ENCODE results near the gene CGB2.
"Not testable (repeated sequence)": the region's sequence is repeated elsewhere in the genome, so short reads cannot be mapped to it uniquely, and the experiment has no call there.

The CGB2 gene

GRCh38 chr19:49009828-49010227, 21.9 kb upstream of the CGB2 start:
- Histone ChIP-seq H3K36me3 (ENCODE audit: control insufficient read depth, insufficient read depth, low read length) (peaks cover 70% of the 10 kb centered on the region), H3K4me3 (ENCODE audit: extremely low read depth, insufficient read depth, low read length, poor library complexity, severe bottlenecking) (no peak overlapping the region), H3K27ac (ENCODE audit: low read depth, low read length, severe bottlenecking) (no peak overlapping the region), H3K9me3 (ENCODE audit: control insufficient read depth, low read length) (no peaks in the 10 kb centered on the region), H3K4me1 (ENCODE audit: control insufficient read depth, insufficient read depth, low read length, poor library complexity, severe bottlenecking) (no peaks in the 10 kb centered on the region)
- WGBS, 2 experiments (ENCODE audit: insufficient coverage in 2 of 2), result 97 to 100% methylated on average over 15 to 18 of the region's 18 CpGs

GRCh38 chr19:49010453-49010852, 21.2 kb upstream of the CGB2 start:
- Histone ChIP-seq H3K9me3 (ENCODE audit: control insufficient read depth, low read length) (no peaks in the 10 kb centered on the region), H3K4me1 (ENCODE audit: control insufficient read depth, insufficient read depth, low read length, poor library complexity, severe bottlenecking) (no peaks in the 10 kb centered on the region), H3K27ac (ENCODE audit: low read depth, low read length, severe bottlenecking) (no peak overlapping the region), H3K4me3 (ENCODE audit: extremely low read depth, insufficient read depth, low read length, poor library complexity, severe bottlenecking) (no peak overlapping the region), H3K36me3 (ENCODE audit: control insufficient read depth, insufficient read depth, low read length) (peaks cover 70% of the 10 kb centered on the region)
- 91 to 95% methylated on average over 17 to 18 of the region's 18 CpGs for WGBS, 2 experiments (ENCODE audit: insufficient coverage in 2 of 2)

GRCh38 chr19:49011194-49011593, 20.5 kb upstream of the CGB2 start:
- 87 to 89% methylated on average over 12 to 17 of the region's 17 CpGs for WGBS, 2 experiments (ENCODE audit: insufficient coverage in 2 of 2)
- H3K9me3 ChIP-seq (ENCODE audit: control insufficient read depth, low read length), result no peaks in the 10 kb centered on the region
- H3K27ac ChIP-seq (ENCODE audit: low read depth, low read length, severe bottlenecking), result no peak overlapping the region
- H3K4me3 ChIP-seq (ENCODE audit: extremely low read depth, insufficient read depth, low read length, poor library complexity, severe bottlenecking), result no peak overlapping the region
- no peaks in the 10 kb centered on the region for H3K4me1 ChIP-seq (ENCODE audit: control insufficient read depth, insufficient read depth, low read length, poor library complexity, severe bottlenecking)
- peaks cover 69% of the 10 kb centered on the region for H3K36me3 ChIP-seq (ENCODE audit: control insufficient read depth, insufficient read depth, low read length)

- Histone ChIP-seq H3K27ac (ENCODE audit: low read depth, low read length, severe bottlenecking) (no peak overlapping the region), H3K9me3 (ENCODE audit: control insufficient read depth, low read length) (no peaks in the 10 kb centered on the region), H3K4me3 (ENCODE audit: extremely low read depth, insufficient read depth, low read length, poor library complexity, severe bottlenecking) (no peak overlapping the region), H3K36me3 (ENCODE audit: control insufficient read depth, insufficient read depth, low read length) (peaks cover 55% of the 10 kb centered on the region), H3K4me1 (ENCODE audit: control insufficient read depth, insufficient read depth, low read length, poor library complexity, severe bottlenecking) (no peaks in the 10 kb centered on the region)
- WGBS, 2 experiments (ENCODE audit: insufficient coverage in 2 of 2), result 95 to 96% methylated on average over 29 to 30 of the region's 32 CpGs
Measured at GRCh38 chr19:49014123-49014869, 17.4 kb upstream of the CGB2 start.

GRCh38 chr19:49014870-49015255, 16.8 kb upstream of the CGB2 start:
- WGBS, 2 experiments (ENCODE audit: insufficient coverage in 2 of 2), result 92 to 95% methylated on average over 17 to 18 of the region's 18 CpGs
- Histone ChIP-seq H3K4me3 (ENCODE audit: extremely low read depth, insufficient read depth, low read length, poor library complexity, severe bottlenecking) (no peak overlapping the region), H3K36me3 (ENCODE audit: control insufficient read depth, insufficient read depth, low read length) (peaks cover 51% of the 10 kb centered on the region), H3K9me3 (ENCODE audit: control insufficient read depth, low read length) (no peaks in the 10 kb centered on the region), H3K27ac (ENCODE audit: low read depth, low read length, severe bottlenecking) (no peak overlapping the region), H3K4me1 (ENCODE audit: control insufficient read depth, insufficient read depth, low read length, poor library complexity, severe bottlenecking) (no peaks in the 10 kb centered on the region)

- no peak overlapping the region for H3K27ac ChIP-seq (ENCODE audit: low read depth, low read length, severe bottlenecking)
- WGBS, 2 experiments (ENCODE audit: insufficient coverage in 2 of 2), result 95 to 98% methylated on average over 16 to 17 of the region's 29 CpGs
- peaks cover 3% of the 10 kb centered on the region for H3K4me1 ChIP-seq (ENCODE audit: control insufficient read depth, insufficient read depth, low read length, poor library complexity, severe bottlenecking)
- no peaks in the 10 kb centered on the region for H3K9me3 ChIP-seq (ENCODE audit: control insufficient read depth, low read length)
- peaks cover 37% of the 10 kb centered on the region for H3K36me3 ChIP-seq (ENCODE audit: control insufficient read depth, insufficient read depth, low read length)
- no peak overlapping the region for H3K4me3 ChIP-seq (ENCODE audit: extremely low read depth, insufficient read depth, low read length, poor library complexity, severe bottlenecking)
Measured at GRCh38 chr19:49016067-49016839, 15.4 kb upstream of the CGB2 start.

GRCh38 chr19:49017041-49017665, 14.5 kb upstream of the CGB2 start, which contains the start of gene LHB:
Gene LHB (minus strand): TSS chr19:49017091. CDS start chr19:49017081, 10 bp downstream.
- Histone ChIP-seq H3K4me1 (ENCODE audit: control insufficient read depth, insufficient read depth, low read length, poor library complexity, severe bottlenecking) (peaks cover 5% of the 10 kb centered on the region), H3K36me3 (ENCODE audit: control insufficient read depth, insufficient read depth, low read length) (peaks cover 32% of the 10 kb centered on the region), H3K27ac (ENCODE audit: low read depth, low read length, severe bottlenecking) (no peak within 1 kb of the TSS), H3K9me3 (ENCODE audit: control insufficient read depth, low read length) (no peaks in the 10 kb centered on the region), H3K4me3 (ENCODE audit: extremely low read depth, insufficient read depth, low read length, poor library complexity, severe bottlenecking) (peak within 1 kb of the TSS; percentile 26)
- WGBS, 2 experiments (ENCODE audit: insufficient coverage in 2 of 2), result 73 to 78% methylated on average over 12 of the region's 17 CpGs

GRCh38 chr19:49017666-49018351, 13.9 kb upstream of the CGB2 start:
- 5 to 9% methylated on average over 49 to 59 of the region's 62 CpGs for WGBS, 2 experiments (ENCODE audit: insufficient coverage in 2 of 2)
- H3K4me3 ChIP-seq (ENCODE audit: extremely low read depth, insufficient read depth, low read length, poor library complexity, severe bottlenecking), result peak overlapping the region; percentile 26

GRCh38 chr19:49018388-49019241, 13.1 kb upstream of the CGB2 start:
- peak overlapping the region; percentile 26 for H3K4me3 ChIP-seq (ENCODE audit: extremely low read depth, insufficient read depth, low read length, poor library complexity, severe bottlenecking)
- not testable (repeated sequence) for H3K27ac ChIP-seq (ENCODE audit: low read depth, low read length, severe bottlenecking); H3K4me1 ChIP-seq (ENCODE audit: control insufficient read depth, insufficient read depth, low read length, poor library complexity, severe bottlenecking); H3K9me3 ChIP-seq (ENCODE audit: control insufficient read depth, low read length)
- peaks cover 21% of the 10 kb centered on the region for H3K36me3 ChIP-seq (ENCODE audit: control insufficient read depth, insufficient read depth, low read length)
- WGBS, 2 experiments (ENCODE audit: insufficient coverage in 2 of 2), result 53 to 62% methylated on average over 29 to 32 of the region's 50 CpGs

More at GRCh38 chr19:49017666-49018351, 13.9 kb upstream of the CGB2 start:
- Histone ChIP-seq H3K9me3 (ENCODE audit: control insufficient read depth, low read length) (no peaks in the 10 kb centered on the region), H3K4me1 (ENCODE audit: control insufficient read depth, insufficient read depth, low read length, poor library complexity, severe bottlenecking) (peaks cover 5% of the 10 kb centered on the region), H3K36me3 (ENCODE audit: control insufficient read depth, insufficient read depth, low read length) (peaks cover 25% of the 10 kb centered on the region), H3K27ac (ENCODE audit: low read depth, low read length, severe bottlenecking) (no peak overlapping the region)
